AG09319 (cell line): ENCODE data around the gene FBXO11.

Experiments used
- DNase-seq: peaks from one replicate; pipeline ENCODE4 v3.0.0-alpha.2; 2010; ENCODE audit warnings: low read depth; ENCODE audit errors: extremely low read depth
- TF ChIP-seq, protein P1 (sequence below): IDR thresholded peaks from 2 replicates; pipeline ENCODE4 v1.5.1; 2011; ENCODE audit warnings: low read depth, mild to moderate bottlenecking, inconsistent platforms, low read length, moderate library complexity

The FBXO11 gene

GRCh38 chr2:47809903-47810302 lies 96.4 kb downstream of the FBXO11 start:
- TF ChIP-seq, protein P1, sequence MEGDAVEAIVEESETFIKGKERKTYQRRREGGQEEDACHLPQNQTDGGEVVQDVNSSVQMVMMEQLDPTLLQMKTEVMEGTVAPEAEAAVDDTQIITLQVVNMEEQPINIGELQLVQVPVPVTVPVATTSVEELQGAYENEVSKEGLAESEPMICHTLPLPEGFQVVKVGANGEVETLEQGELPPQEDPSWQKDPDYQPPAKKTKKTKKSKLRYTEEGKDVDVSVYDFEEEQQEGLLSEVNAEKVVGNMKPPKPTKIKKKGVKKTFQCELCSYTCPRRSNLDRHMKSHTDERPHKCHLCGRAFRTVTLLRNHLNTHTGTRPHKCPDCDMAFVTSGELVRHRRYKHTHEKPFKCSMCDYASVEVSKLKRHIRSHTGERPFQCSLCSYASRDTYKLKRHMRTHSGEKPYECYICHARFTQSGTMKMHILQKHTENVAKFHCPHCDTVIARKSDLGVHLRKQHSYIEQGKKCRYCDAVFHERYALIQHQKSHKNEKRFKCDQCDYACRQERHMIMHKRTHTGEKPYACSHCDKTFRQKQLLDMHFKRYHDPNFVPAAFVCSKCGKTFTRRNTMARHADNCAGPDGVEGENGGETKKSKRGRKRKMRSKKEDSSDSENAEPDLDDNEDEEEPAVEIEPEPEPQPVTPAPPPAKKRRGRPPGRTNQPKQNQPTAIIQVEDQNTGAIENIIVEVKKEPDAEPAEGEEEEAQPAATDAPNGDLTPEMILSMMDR = no peak

DNA sequence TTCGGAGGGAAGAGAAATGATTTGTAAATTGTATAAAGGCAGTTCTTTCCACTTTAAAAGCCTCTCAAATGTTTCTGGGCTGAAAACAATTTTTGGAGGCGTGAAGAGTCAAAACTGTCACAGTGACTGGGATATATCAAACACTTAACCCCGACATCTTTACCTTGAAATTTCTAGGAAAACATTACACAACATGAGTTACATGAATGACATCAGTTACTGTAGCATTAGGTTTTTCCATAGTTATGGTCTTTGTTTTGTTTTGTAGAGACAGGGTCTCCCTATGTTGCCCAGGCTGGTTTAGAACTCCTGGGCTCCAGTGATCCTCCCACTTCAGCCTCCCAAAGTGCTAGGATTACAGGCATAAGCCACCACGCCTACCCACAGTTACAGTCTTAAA lies 97.7 kb downstream of the FBXO11 start:
- TF ChIP-seq, protein P1 = no peak
- no peak for DNase-seq

More at GRCh38 chr2:47809903-47810302, 96.4 kb downstream of the FBXO11 start:
- no peak for DNase-seq

- no peak for DNase-seq
- TF ChIP-seq, protein P1 = no peak
Observed at GRCh38 chr2:47805850-47806249, 100.4 kb downstream of the FBXO11 start.

DNA sequence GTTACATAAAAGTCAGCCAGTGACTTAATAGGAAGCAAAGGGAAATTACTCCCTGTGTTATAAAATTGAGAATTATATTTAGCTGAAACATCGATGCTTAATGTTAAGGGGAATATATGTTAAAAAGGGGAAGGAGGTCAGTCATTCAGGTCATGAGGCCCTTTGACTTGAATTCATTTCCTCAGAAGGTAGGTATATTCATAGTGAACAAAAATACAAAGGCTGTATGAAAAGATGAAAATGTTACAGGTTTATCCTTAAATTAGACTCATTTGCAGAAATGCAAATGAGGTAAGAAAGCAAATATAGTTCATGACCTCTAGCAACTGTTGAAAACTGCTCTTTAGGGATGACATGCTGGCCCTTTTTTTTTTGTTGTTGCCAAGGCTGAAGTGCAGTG lies 102.5 kb downstream of the FBXO11 start:
- no peak for DNase-seq
- TF ChIP-seq, protein P1 = no peak

DNA sequence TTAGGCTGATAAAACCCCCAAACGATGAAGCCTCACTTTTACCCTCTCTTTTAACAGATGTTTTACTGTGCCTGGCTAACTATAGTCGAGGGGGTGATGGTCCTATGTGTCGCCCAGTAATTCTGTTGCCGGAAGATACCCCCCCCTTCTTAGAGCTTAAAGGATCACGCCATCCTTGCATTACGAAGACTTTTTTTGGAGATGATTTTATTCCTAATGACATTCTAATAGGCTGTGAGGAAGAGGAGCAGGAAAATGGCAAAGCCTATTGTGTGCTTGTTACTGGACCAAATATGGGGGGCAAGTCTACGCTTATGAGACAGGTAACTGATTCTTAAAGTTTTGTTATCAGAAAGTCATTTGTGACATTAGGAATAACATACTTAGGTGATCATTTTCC lies 102.9 kb downstream of the FBXO11 start:
- no peak for DNase-seq
- TF ChIP-seq, protein P1 = no peak

- no peak for DNase-seq
Observed at GRCh38 chr2:47801118-47801517, 105.2 kb downstream of the FBXO11 start.

GRCh38 chr2:47799031-47799609 lies 107.2 kb downstream of the FBXO11 start:
- no peak for DNase-seq

More at GRCh38 chr2:47801118-47801517, 105.2 kb downstream of the FBXO11 start:
- TF ChIP-seq, protein P1 = no peak

More at GRCh38 chr2:47799031-47799609, 107.2 kb downstream of the FBXO11 start:
- TF ChIP-seq, protein P1 = no peak
